ENCODE results near the gene PPP1R26.

The PPP1R26 gene

DNA sequence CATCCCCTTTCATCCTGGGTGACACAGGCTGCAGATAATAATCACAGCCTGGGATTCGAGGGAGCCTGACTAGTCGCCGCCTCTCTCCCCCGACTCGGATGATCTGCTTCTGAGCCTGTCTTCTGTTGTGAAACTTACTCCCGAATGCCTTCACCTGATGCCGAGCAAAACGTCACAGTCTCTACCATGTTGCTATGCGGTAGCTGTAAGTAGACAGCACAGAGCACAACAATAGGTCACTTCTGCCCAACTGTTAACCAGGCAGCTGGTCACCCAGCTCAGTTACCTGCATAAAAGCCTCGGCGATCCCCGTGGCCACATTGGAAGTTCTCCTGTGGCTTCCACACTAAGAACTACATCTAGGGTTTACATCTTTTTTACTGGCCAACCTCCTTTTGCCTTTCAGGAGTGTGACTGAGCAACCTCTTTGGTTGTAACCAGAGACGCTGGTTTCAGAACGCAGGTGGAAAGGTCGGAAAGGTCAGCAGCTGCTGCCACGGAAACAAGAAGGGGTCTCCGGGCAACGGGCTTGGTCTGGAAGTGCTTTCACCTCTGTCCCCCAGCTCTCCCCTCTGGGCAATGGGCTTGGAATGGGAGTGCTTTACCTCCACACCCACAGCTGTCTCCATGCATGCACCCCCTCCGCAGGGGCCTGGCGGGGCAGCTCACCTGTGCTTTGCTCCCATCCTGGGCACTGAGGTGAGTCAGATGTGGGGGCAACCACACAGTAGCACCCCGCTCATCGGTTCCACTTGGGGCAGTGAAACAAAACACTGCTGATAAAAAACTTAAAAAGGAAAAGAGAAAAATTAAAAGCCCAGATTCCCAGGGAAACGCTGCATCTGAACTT lies 7.6 kb upstream of the PPP1R26 start:
- H3K4me3 ChIP-seq (ENCODE audit: low read length): no peak overlapping the region
- TF ChIP-seq, protein P1, sequence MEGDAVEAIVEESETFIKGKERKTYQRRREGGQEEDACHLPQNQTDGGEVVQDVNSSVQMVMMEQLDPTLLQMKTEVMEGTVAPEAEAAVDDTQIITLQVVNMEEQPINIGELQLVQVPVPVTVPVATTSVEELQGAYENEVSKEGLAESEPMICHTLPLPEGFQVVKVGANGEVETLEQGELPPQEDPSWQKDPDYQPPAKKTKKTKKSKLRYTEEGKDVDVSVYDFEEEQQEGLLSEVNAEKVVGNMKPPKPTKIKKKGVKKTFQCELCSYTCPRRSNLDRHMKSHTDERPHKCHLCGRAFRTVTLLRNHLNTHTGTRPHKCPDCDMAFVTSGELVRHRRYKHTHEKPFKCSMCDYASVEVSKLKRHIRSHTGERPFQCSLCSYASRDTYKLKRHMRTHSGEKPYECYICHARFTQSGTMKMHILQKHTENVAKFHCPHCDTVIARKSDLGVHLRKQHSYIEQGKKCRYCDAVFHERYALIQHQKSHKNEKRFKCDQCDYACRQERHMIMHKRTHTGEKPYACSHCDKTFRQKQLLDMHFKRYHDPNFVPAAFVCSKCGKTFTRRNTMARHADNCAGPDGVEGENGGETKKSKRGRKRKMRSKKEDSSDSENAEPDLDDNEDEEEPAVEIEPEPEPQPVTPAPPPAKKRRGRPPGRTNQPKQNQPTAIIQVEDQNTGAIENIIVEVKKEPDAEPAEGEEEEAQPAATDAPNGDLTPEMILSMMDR (conservative IDR thresholded peaks at IDR 0.05; ENCODE audit: low read length): no peak
- no peak for DNase-seq (ENCODE audit: low read depth)

DNA sequence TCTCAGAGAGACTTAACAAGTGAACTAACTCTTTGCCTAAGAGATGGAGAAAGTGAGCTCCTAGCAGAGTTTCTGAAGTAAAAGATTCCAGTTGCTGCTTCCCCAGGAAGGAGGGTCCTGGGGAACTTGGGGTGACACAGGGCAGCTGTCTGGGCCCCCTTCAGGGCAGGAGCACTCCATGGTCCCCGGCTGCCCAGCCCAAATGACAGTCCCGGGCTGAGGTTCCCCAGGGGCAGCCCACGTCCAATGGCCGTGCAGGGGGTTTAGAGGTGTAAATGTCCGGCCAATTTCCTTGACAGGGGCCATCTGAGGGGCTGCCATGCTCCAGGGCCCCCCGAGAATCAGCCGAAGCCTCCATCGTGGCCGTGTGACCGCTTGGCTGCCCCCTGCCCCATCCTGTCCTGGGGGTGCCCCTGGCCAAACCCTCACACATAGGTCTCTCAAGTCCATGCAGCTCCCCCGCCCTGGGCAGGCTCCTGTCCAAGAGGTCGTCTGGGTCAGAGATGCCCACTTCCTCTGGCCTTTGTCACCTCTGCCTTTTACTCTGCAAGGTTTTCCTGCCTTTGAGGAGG lies 5.5 kb upstream of the PPP1R26 start:
- no peak overlapping the region for H3K4me3 ChIP-seq (ENCODE audit: low read length)
- TF ChIP-seq, protein P1 (conservative IDR thresholded peaks at IDR 0.05; ENCODE audit: low read length): no peak
- DNase-seq (ENCODE audit: low read depth): no peak

DNA sequence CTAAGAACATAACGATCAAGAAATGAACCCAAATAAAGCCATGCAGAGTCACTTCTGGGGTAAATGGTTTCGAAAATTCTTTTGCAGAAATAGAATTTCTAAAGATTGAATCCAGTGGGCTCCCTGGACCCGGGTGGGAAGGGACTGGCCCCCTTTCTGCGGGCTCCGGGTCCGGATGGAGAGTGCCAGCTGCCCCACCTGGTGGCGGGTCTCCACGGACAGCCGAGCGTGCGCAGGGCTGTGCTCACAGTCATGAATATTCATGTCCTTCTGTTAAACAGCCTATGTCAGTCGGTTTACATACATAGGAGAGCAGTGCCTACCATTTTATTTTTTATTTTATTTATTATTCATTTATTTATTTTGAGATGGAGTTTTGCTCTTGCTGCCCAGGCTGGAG lies 4.7 kb upstream of the PPP1R26 start:
- DNase-seq (ENCODE audit: low read depth): no peak
- no peak overlapping the region for H3K4me3 ChIP-seq (ENCODE audit: low read length)
- TF ChIP-seq, protein P1 (conservative IDR thresholded peaks at IDR 0.05; ENCODE audit: low read length): peak; percentile 13

DNA sequence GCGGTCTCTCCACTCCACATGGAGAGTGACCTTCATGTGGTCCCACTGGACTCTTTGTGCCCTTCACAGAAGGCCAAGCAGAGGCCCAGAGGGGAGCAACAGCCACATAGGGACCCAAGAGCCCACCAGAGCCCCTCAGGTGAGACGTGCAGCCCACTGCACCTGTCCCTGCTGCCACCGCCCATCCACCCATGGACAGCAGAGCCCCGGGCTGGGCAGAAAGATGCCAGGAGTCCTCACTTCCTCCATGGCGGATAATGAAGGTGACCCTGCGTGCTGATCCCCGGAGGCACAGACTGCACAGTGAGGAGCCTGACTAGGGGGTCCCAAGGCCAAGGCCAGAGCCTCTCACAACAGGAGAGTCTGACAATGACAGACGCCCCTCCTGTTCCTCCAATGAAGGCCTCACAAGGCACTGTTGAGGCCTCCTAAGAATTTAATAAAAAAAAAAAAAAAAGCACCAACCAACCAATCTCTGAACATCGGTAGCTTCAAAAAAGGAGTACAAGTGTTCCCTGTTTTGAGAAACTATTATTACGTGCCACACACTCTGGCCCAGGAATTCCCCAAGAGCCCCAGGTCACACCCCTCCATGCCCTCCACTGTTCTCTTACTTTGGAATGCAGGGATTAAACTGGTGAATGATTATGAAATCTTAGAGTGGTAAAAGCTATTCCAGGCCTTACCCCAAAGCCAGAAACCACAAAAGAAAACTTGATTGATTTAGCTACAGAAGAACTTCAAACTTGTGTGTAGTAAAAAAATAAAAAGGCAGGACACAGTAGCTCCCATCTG lies 2.8 kb upstream of the PPP1R26 start:
- TF ChIP-seq, protein P1 (conservative IDR thresholded peaks at IDR 0.05; ENCODE audit: low read length): no peak
- no peak overlapping the region for H3K4me3 ChIP-seq (ENCODE audit: low read length)
- peak; percentile 79 for DNase-seq (ENCODE audit: low read depth)

DNA sequence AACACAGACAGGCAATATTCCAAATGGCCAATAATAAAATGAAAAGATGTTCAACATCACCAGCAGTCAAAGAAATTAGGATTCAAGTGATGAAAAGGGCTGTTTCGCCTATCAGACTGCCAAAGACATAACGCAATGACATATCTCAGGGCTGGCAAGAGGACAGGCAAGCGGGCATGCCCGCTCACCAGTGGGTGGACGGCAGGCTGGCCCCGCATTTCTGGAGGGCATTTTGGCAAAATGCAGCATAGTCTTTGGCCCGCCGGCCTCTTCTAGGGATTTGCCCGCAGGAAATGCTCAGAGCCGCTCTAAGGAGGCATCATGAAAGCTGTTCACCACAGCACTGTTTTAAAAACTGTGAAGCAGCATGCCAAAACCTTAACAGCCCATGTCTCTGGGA lies 1.4 kb upstream of the PPP1R26 start:
- TF ChIP-seq, protein P1 (conservative IDR thresholded peaks at IDR 0.05; ENCODE audit: low read length): no peak
- no peak overlapping the region for H3K4me3 ChIP-seq (ENCODE audit: low read length)
- no peak for DNase-seq (ENCODE audit: low read depth)

DNA sequence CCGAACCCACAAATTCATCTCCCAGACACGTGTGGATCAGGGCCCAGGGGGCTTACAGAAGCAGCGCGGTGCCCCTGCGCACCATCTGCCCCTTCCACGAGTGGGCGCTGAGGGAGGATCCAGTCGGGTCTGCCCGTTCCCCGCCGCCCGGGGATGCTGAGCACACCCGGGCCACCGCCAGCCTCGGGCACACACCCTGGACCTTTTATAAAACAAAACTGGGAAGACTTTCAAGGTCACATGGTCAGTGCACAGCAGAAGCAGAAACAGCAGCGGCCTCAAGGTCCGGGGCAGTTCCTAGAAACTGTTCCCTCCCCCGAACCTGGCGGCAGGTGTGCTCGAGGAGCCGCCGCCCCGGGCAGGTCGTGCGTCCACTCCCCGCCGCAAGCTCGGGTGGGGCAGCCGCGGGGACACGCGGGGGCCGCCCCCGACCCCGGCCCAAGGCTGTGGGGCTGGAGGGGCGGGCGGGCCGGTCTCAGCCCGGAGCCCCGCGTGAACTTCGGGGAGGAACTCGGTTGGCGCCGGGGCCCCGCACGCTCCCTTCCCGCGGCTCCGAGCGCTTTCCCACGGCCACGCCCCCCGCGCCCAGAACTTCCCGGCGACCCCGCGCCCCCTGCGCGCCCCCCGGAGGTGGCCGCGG lies 633 bp upstream of the PPP1R26 start:
- TF ChIP-seq, protein P1 (conservative IDR thresholded peaks at IDR 0.05; ENCODE audit: low read length): peak; percentile 30
- peak; percentile 32 for DNase-seq (ENCODE audit: low read depth)
- peak overlapping the region; percentile 44 for H3K4me3 ChIP-seq (ENCODE audit: low read length)
